ENCODE results near the gene TRIM61.
"Not testable (repeated sequence)": the region's sequence is repeated elsewhere in the genome, so short reads cannot be mapped to it uniquely, and the experiment has no call there.

Gene TRIM61

DNA sequence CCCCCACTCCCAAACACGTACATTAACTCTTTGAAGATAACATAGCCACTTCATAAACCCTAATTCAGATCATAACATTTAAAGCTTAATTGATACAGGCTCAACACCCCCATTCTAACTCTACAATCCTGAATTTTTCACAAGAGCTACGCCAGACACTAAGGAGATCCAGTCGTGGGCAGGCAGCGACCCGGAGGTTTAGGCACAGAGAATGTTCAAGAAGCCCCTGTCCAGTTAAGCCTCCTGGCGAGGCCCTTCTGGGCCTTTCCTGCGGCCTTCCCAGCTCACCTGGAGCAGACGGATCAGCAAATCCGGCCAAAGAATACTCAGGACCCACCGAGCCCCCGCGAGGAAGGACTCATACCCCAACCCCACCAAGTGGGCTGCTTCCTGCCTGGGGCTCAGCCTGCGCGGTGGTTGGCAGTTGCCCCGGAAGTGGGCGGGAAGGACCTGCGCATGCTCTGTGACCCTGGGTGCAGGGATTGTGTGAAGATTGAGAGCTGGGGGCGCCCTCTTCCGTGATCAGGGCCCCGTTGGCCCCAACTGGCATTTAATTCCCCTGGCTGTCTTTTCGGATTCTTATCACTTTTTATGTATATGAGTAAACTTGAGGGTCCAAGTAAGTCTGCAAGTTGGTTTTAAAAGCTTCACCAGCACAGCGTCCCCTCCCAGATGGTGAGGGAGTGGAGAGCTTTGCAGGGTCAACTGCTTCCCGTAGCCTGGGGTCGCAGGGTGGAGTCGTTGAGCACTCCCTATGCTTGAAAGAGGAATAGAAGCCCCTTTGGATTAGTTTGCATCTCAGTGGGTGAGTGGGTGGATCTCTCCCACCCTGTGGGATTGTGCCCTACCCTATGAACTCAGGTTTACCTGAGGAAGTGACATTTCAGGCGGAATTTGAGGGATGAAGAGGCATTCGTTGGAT, at the start of gene TRIM61:
Gene TRIM61, minus strand, starts transcription at position 415 of the 922 bp plus-strand sequence. CDS start 7,655 bp downstream, outside the sequence.
- no peak for DNase-seq (ENCODE audit: low spot score)

- not testable (repeated sequence) for DNase-seq (ENCODE audit: low spot score)
Measured at GRCh38 chr4:165025782-165026181, 48.3 kb upstream of the TRIM61 start.

GRCh38 chr4:165019995-165020394, 42.5 kb upstream of the TRIM61 start:
- not testable (repeated sequence) for DNase-seq (ENCODE audit: low spot score)

- DNase-seq (ENCODE audit: low spot score), result peak; percentile 52
Measured at GRCh38 chr4:165016971-165017370, 39.5 kb upstream of the TRIM61 start.

DNA sequence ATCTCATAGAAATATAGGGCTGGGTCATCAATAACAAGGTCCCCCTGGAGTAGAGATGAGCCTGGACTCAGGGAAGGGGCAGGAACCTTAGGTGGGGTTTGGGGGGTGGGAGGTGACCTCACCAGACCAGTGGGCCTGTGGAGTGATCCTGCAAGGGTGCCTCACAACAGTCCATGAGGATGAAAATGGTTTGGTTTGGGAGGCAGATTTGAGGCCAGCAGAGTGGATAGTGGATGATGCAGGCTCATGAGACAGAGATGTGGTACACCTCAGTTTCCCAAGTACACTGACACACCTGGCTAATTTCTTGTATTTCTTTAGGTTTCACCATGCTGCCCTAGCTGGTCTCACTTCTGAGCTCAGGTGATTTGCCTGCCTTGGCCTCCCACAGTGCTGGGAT, 36.2 kb upstream of the TRIM61 start:
- no peak for DNase-seq (ENCODE audit: low spot score)

DNA sequence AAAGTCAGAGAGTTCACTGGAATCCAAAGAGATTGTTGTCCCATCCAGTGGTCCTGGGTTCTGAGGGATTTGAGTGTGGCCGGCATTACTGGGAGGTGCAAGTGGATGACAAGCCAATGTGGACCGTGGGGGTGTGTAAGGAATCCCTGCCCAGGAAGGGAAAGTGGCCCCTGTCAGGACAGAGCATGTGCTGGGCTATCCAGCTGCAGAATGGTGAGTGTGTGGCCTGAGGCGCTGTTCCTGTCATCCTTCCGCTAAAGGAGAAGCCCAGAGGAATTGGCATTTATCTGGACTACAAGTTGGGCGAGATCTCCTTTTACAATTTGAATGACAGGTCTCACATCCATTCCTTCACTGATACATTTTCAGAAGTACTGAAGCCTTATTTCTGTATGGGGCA, 33.9 kb upstream of the TRIM61 start:
- DNase-seq (ENCODE audit: low spot score), result no peak

GRCh38 chr4:165010991-165011390, 33.5 kb upstream of the TRIM61 start:
- DNase-seq (ENCODE audit: low spot score), result no peak

DNA sequence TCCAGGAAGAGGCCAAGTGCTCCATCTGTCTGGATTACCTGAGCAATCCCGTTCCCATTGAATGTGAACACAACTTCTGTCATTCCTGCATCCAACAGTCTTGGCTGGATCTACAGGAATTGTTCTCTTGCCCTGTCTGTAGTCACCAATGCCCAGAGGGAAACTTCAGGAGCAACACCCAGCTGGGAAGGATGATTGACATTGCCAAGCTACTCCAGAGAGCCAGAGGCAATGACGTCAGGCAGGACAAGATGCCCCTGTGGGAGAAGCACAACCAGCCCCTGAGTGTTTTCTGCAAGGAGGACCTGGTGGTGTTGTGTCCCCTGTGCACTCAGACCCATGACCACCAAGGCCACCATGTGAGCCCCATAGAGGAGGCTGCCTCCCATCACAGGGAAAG, 33.0 kb upstream of the TRIM61 start:
- DNase-seq (ENCODE audit: low spot score), result no peak

- DNase-seq (ENCODE audit: low spot score), result no peak
Measured at GRCh38 chr4:165009493-165010227, 32.2 kb upstream of the TRIM61 start.

GRCh38 chr4:165006886-165007285, 29.4 kb upstream of the TRIM61 start:
- no peak for DNase-seq (ENCODE audit: low spot score)

- no peak for DNase-seq (ENCODE audit: low spot score)
Measured at GRCh38 chr4:165006456-165006855, 29.0 kb upstream of the TRIM61 start.

GRCh38 chr4:165005352-165005925, 28.0 kb upstream of the TRIM61 start:
- DNase-seq (ENCODE audit: low spot score), result no peak

- not testable (repeated sequence) for DNase-seq (ENCODE audit: low spot score)
Measured at GRCh38 chr4:165001957-165002356, 24.5 kb upstream of the TRIM61 start.

- not testable (repeated sequence) for DNase-seq (ENCODE audit: low spot score)
Measured at GRCh38 chr4:164998526-164999080, 21.1 kb upstream of the TRIM61 start.

DNA sequence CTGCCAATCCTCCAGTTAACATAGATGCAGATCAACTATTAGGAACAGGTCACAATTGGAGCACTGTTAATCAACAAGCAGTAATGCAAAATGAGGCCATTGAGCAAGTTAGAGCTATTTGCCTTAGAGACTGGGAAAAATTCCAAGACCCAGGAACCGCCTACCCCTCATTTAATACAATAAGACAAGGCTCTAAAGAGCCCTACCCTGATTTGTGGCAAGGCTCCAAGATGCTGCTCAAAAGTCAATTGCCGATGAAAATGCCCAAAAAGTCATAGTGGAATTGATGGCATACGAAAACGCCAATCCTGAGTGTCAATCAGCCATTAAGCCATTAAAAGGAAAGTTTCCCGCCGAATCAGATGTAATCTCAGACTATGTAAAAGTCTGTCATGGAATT, 20.5 kb upstream of the TRIM61 start:
- DNase-seq (ENCODE audit: low spot score), result no peak

- no peak for DNase-seq (ENCODE audit: low spot score)
Measured at GRCh38 chr4:164997324-164997723, 19.9 kb upstream of the TRIM61 start.

- not testable (repeated sequence) for DNase-seq (ENCODE audit: low spot score)
Measured at GRCh38 chr4:164996123-164996522, 18.7 kb upstream of the TRIM61 start.

- DNase-seq (ENCODE audit: low spot score), result not testable (repeated sequence)
Measured at GRCh38 chr4:164990786-164991185, 13.3 kb upstream of the TRIM61 start.

DNA sequence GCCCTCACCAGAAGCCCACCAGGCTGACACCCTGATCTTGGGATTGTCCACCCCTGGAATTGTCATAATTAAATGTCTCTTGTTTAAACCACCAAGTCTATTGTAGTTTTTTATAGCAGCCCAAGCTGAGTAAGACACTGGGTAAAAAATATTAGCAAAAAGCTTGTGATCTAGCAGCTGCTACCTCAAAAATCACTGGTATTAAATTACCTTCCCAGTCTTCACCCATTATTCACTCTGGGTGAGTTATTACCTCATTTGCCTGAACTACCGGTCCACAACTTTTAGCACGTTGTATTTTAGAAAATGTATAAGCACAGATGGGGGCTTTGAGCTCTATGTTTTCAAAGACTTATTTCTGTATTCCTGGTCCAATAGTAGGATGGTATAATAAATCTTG, 12.0 kb upstream of the TRIM61 start:
- no peak for DNase-seq (ENCODE audit: low spot score)

- DNase-seq (ENCODE audit: low spot score), result not testable (repeated sequence)
Measured at GRCh38 chr4:164971929-164972328, 5.5 kb downstream of the TRIM61 start.

DNA sequence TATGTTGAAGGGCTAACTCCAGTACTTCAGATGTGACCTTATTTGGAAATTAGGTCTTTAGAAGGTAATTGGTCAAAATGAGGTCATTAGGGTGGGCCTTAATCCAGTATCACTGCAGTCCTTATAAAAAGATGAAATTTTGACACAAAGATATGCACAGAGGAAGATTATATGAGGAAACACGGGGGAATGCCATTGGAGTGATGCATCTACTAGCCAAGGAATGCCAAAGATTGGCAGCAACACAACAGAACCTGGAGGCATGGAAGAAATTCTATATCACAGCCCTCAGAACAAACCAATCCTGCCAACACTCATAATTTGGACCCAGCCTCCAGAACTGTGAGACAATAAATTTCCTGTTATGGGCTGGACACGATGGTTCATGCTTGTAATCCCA, 17.6 kb downstream of the TRIM61 start:
- no peak for DNase-seq (ENCODE audit: low spot score)

DNA sequence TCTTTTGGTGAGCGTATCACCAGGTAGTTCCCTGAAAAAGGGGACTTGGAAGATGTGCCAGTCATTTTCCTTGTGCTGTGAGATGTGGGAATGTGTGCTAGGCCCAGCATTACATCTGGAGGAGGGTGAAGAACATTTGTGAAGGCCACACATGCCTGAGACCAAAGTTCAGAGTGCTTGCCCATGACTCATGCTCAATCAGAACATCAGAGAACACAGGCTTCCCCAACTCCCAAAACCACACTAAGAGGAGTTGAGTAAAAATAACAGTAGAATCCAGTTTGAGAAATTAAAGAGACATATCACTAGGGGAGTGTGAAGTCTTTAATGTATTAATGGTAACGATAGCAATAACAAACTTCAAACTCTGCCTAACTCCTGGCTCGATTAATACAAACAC, 18.0 kb downstream of the TRIM61 start:
- not testable (repeated sequence) for DNase-seq (ENCODE audit: low spot score)

Measured in HuH-7 (cell line).